ENCODE results near the gene XNDC1N.

XNDC1N gene

GRCh38 chr11:71940561-71941219, 12.3 kb upstream of the XNDC1N start:
- no peak for TF ChIP-seq CTCF (IDR thresholded peaks at IDR 0.05)

GRCh38 chr11:71937826-71938225, 9.4 kb upstream of the XNDC1N start:
- TF ChIP-seq CTCF (IDR thresholded peaks at IDR 0.05): no peak

GRCh38 chr11:71936825-71937224, 8.4 kb upstream of the XNDC1N start:
- no peak for TF ChIP-seq CTCF (IDR thresholded peaks at IDR 0.05)

- no peak for TF ChIP-seq CTCF (IDR thresholded peaks at IDR 0.05)
Observed at GRCh38 chr11:71935338-71935925, 7.0 kb upstream of the XNDC1N start.

GRCh38 chr11:71934213-71934612, 5.8 kb upstream of the XNDC1N start:
- no peak for TF ChIP-seq CTCF (IDR thresholded peaks at IDR 0.05)

- no peak for TF ChIP-seq CTCF (IDR thresholded peaks at IDR 0.05)
Observed at GRCh38 chr11:71933141-71933933, 4.9 kb upstream of the XNDC1N start.

- no peak for TF ChIP-seq CTCF (IDR thresholded peaks at IDR 0.05)
Observed at GRCh38 chr11:71931245-71931602, 2.8 kb upstream of the XNDC1N start.

All from LNCAP (cell line).